Measurements from ENCODE around the gene CRISP1.
A peak's percentile ranks its signal among the peaks of the same experiment; 100 is the strongest.

GRCh38 chr6:49849213-49849907, 17.0 kb downstream of the CRISP1 start:
- TF ChIP-seq CTCF (IDR thresholded peaks at IDR 0.05) (peak; percentile 74), RAD21 (IDR thresholded peaks at IDR 0.05; ENCODE audit: low read length) (peak; percentile 73), EP300 (IDR thresholded peaks at IDR 0.05; ENCODE audit: borderline replicate concordance in 1 of 2, low read depth in 1 of 2, low read length in 1 of 2) (no peak), MXI1 (IDR thresholded peaks at IDR 0.05; ENCODE audit: low read depth, low read length) (no peak), MAX (IDR thresholded peaks at IDR 0.05; ENCODE audit: low read depth) (no peak), RXRA (IDR thresholded peaks at IDR 0.05; ENCODE audit: borderline replicate concordance, low read depth) (no peak), TEAD4 (IDR thresholded peaks at IDR 0.05; ENCODE audit: borderline replicate concordance, insufficient read depth) (no peak), ELF1 (IDR thresholded peaks at IDR 0.05) (no peak), YY1 (IDR thresholded peaks at IDR 0.05; ENCODE audit: low read depth) (no peak), EZH2phosphoT487 (IDR thresholded peaks at IDR 0.05; ENCODE audit: borderline replicate concordance, low read depth) (no peak), TCF12 (IDR thresholded peaks at IDR 0.05) (no peak), POLR2AphosphoS5 (IDR thresholded peaks at IDR 0.05; ENCODE audit: low read depth, low read length) (no peak), USF1 (IDR thresholded peaks at IDR 0.05; ENCODE audit: borderline replicate concordance, low read depth) (no peak), PBX3 (IDR thresholded peaks at IDR 0.05) (no peak)
